IPS DF 4.7 (cell line): ENCODE measurements around the gene PLXDC2.
"Not testable (repeated sequence)": the region's sequence is repeated elsewhere in the genome, so short reads cannot be mapped to it uniquely, and the experiment has no call there.

ENCODE experiments used
- DNase-seq: peaks from one replicate; pipeline ENCODE4 v3.0.0-alpha.2; 2013; ENCODE audit warnings: low spot score; ENCODE audit errors: extremely low read depth

The PLXDC2 gene

DNA sequence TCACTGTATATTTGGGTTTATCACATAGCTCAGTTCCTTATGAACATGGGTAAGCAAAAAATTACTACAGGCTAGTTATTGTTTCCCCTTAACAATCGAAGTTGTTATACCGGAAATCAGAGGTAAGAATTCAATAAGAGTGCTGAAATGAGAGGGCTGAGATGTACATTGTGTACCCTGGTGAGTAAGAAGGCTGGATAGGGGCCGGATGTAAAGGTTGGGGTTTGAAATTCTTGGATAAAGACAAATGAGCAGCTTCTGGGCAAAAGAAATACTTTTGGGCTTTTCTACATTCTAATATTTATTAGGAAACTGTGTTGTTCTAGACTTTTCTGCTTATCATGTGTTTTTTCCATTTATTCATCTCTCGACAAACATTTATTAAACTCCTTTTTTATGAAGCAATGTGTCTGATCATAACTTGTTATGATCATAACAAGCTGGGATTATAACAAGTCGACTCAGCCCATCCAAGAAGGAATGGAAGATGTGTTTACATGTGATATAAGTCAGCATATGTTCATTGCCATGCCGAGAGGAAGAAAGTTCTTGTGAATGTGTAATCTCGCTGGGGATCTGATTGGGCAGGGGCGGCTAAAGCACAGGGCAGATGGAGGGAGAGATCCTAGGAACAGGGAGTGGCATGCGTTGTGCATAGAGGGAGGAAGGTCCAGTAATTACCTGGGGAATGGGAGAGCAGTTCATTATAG is 155.3 kb downstream of the PLXDC2 start:
- no peak for DNase-seq

DNA sequence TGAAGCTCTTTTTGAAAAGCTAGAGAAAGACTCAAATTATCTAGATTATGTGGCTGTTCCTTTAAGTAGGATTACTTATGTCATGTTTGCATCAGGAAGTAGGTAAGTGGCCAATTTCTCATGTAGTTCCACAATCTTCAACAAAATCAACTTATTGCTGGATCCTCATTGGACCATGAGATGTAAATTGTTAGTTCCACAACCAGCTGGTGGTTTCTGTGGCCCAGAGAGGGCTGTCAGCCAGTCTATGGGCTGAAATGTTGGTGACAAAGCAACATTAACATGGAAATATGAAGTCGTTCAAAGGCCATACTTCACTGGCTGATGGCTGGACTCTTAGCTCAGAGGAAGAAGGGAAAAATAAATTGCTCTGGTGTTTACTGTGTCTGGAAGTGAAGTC is 157.9 kb downstream of the PLXDC2 start:
- DNase-seq, result no peak

DNA sequence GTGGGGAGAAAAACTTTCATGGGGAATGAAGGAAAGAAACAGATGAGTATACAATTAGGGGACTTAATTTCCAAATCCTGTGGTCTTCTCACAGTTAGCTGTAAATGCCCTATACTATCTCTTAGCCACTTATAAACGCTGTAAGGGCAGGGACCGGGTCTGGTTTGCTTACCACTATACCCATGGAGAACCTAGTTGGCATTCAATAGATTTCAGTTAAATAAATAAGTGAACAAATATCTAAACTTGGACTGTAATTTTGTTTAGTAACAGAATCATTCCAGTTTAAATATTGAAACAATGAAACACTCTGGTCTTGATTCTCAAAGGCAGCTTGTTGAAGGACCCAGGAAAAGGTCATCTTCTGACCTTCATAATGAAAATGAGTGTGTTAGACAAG is 158.3 kb downstream of the PLXDC2 start:
- DNase-seq, result no peak

DNA sequence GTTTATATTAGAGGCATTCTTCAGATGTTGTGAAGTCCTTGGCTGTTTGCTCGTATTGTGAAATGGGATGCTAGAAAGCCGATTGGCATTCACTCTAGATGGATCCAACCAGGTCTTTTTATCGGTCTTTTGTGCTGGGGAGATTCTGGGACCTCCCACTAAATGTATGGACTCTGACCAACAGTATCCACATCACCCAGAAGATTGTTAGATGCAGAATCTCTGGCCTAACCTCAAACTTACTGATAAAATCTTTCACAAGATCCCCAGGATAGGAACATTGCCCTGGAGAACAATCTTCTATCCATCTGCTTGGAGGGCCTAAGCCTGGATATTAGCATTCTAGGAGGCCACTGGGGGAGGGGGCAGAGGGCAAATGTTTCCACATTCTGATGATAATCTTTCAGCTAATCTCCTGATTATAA is 160.9 kb downstream of the PLXDC2 start:
- no peak for DNase-seq

DNA sequence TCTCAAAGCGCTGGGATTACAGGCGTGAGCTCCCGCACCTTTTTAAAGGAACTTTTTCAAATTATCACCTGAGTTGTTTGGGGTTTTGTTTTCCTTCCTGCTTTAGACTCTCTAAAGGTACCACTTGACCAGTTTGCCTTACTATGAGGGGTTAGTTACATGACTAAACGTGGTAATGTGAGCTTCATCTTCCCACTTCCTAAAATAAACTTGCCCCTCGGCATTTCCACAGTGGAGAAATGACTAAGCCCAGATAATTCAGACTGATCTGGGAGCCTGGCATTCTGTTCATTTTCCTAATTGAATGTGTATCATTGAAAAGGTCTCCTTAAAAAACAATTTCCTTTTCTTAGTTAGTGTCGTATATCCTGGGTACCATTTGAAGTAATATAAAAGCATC is 163.4 kb downstream of the PLXDC2 start:
- no peak for DNase-seq

DNA sequence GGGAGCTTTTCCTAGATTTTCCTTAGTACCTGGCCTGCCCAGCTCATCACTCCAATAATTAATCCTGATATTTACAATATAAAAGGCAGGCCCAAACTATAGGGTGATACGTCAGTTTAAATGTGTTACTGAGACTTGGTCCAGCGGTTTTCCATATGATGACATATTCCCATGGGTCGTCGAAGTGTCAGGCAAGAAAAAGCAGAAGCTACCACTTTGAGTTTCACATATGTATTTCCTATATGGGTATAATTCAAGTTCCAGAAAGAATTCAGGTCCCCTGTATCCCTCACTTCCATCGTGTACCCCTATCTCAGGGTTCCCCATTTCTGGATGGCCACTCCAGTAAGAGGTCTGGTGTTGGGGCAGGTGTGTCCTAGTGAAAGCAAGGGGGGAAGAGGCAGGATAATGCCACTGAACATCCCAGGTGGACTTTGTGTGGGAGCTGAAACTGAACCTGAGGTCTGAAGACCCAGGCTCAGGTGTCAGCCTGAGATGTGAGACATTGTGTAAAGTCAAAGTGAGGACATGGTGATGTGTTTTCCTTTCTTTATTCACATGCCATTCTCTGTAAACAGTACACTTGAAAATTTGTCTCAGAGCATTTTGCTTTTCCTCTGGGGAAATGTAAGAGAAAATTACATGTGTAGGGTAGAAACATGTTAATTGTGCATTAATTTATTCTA is 167.8 kb downstream of the PLXDC2 start:
- DNase-seq, result no peak

DNA sequence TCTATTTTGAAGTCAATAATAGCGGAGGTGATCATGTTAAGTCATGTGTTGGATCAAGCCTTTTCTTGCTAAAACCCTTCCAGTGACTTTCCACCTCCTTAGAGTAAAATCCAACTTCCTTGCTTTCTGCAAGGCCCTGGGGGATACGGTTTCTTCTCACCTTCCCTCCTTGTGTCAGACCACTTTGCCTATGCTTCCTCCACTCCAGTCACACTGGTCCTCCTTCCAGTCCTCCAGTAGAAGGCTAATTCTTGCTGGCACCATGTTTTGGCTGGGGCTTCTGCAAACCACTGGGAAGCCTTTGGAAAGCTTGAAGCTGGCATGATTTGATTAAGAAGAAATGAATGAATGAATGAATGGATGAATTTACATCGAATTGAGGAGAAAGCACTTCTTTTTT is 169.5 kb downstream of the PLXDC2 start:
- no peak for DNase-seq

DNA sequence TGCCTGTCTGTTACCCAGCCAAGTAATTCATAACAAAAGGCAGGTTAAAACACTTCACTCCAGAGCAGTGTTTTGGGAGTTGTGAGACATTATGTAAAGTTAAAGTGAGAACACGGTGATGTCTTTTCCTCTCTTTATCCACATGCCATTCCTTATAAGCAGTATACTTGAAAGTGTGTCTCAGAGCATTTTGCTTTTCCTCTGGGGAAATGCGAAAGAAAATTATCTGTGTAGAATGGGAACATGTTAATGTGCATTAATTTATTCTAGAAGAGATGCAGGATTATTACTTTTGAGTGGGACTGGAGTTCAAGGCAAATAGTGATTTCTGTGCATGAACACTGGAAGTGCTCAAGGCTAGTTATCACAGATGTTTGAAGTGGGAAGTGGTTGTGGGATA is 170.4 kb downstream of the PLXDC2 start:
- no peak for DNase-seq

DNA sequence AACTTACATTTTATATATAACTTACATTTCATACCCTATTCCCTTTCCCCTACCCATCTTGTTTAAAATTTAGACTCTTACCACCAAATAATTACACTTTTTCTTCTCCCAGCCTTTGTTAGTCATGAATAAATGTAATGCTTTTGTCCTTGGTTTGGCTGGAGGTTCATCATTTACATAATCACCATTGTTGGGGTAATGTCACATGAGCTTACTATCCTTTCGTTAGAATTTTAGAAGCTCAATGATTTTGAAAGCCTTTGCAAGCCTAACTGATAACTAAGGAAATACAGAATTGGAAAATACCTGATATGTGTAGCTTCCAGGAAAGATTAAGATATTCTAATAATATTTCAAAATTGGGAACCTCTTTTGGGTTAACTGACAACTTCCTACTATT is 171.7 kb downstream of the PLXDC2 start:
- no peak for DNase-seq

DNA sequence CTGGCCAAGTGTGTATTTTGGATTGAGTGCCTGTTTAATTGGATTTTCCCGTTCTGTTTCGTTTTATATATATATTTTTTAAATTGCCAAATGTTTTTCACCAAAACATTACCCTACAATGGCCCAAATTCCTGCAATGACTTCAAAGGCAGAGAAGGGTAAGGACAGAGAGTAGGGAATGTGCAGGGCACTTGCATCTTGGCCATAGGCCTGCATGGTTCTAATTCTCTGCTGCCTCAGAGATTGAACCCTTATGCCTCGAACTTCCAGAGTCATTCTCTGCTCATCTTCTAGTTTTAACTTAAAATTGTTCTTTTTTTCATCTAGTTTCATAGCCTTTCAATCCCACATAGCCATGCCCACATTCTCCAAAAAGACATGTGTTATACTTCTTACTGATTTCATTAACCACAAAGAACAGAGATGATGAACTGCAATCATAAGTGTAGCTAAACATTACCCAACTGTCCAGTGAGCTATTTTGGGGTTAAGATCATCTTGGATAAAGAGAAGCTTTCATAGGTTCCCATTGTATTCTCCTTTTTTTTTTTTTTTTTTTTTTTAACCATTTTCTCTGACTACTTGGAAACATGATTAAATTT is 177.6 kb downstream of the PLXDC2 start:
- no peak for DNase-seq

DNA sequence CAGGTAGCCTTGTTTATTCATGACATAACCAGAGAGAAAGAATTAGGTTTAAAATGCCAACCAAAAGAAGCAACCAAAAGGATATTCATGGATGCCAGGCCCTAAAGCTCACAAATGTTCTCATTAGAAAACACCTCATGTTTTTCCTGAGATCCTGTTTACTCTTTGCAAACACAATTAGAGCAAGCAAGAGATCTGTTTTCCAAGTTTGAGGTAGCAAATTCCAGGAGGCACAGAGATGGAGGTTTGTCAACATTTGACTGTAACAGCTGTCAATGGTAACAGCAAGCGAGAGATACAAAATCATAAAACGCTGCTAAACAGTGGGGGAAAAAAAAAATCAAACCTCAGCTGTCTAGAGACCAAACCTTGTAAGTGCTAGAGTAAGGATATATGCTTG is 182.2 kb downstream of the PLXDC2 start:
- no peak for DNase-seq

DNA sequence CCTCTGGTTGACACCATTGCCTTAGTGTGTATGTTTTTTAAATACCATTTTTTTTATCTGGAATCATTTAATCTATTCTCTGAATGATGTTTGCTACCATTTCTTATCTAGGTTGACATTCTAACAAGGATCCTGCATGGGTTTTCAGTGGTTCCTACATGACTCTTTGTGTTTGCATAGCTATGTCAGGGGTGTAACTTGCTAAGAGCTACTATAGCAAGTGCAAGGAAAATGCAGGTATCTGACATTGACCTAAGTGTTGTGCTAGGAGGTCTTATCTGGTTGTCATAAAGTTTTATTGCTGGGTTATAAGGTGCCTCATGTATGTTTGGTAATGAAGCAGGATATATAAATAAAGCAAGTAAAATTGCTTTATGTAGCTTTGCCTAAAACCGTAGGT is 183.2 kb downstream of the PLXDC2 start:
- no peak for DNase-seq

DNA sequence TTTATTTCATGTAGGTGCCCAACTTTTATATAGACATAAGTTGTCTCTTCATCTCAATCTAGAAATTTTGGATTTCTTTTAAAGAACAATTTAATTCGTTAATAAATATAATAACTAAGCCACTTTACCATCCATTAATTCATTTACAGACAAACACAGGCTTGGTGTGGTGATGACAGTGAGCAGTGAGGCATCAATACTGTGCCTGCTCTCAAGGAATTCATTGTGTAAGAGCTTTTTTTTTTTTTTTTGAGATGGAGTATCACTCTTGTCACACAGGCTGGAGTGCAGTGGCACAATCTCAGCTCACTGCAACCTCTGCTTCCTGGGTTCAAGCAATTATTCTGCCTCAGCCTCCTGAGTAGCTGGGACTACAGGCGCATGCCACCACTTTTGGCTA is 185.8 kb downstream of the PLXDC2 start:
- not testable (repeated sequence) for DNase-seq

DNA sequence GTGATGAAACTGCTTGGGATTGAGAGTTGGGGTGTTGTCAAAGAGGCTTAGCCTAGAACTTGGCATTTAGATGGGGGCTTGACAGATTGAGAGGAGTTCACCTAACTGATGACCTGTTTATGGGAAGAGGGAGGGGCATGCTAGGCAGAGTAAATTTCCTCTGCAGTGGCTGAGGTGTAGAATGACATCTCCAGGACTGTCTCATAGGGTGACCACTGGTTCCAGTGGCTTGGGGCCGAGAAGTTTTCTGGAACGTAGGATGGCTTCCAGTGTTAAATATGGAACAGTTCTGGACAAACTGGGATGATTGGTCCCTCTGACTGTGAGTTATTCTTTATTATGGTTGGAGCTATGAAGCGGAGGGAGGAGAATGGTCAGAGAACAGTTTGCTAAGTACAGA is 186.4 kb downstream of the PLXDC2 start:
- DNase-seq, result no peak

DNA sequence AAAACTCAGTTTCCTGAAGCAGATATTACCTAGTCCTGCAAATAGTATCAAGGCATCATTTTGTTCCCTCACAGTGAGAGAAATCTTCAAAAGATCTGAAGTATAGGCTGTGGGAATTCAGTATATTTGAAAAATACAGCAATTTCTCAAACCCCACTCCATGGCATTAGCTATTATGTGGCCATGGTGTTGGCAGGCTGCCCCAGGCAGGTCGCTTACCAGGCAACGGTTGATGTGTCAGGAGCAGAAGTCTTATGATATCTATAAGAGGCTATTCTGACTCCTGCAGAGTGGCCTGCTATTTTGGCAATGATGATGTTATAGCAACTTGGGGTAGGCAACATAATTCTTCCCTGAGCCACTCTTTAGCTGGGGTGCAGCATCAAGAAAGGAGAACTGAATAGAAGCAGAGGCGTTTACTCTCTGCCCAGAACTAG is 187.9 kb downstream of the PLXDC2 start:
- DNase-seq, result no peak

DNA sequence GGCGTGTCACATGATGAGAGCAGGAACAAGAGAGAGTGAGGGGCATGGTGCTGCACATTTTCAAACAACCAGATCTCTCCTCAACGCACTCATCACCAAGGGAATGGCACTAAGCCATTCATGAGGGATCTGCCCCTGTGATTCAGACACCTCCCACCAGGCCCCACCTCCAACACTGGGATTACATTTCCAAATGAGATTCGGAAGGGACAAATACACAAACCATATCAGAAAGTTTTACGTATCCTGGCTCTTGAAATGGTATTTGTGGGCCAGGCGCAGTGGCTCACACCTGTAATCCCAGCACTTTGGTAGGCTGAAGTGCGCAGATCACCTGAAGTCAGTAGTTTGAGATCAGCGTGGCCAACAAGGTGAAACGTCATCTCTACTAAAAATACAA is 189.4 kb downstream of the PLXDC2 start:
- no peak for DNase-seq

DNA sequence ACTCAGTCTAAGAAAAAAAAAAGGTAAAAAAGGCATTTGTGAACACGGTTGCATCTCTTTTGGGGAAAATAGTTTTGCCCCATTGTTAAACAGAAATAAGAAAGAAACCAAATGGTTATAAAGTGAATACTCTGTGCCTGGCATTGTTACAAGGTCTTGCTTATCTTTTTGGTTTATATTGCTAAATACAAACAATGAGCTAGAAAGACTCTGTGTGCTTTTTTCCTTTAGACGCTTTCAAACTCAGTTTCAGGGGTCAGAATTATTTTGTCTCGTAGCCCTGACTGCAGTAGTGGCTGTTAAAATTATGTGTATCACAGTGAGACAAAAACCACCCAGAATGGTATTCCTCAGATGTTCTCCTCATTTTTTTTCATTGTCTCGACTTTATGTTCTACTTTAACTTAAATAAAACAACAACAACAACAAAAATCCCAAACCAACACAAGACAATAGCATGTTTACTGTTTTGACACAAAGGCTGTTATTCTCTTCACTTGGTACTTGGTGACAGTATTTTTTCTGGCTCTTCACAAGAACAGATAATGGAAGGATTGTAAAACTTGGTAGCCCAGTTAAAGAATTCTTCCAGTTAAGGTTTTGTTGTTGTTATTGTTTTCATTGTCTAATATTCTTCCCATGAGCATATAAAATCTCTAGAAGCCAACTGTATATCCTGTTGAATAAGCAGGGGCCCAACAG is 190.1 kb downstream of the PLXDC2 start:
- DNase-seq, result no peak

DNA sequence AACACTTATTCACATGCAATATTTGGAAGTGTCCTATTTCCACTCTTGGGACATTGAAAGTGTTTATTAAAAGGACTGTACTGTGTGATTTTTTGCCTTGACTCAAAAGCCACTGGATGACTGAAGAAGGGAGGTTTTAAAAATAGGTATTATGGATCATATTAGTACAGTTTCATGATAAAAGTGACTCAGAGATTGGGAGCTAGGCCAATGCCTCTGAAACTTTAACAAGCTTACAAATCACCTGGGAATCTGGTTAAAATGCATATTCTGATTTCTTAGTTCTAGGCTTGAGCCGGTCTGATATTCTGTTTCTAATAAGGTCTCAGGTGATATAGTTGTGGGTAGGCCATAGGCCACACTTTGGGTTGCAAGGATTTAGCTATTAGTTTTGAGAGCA is 191.2 kb downstream of the PLXDC2 start:
- no peak for DNase-seq

DNA sequence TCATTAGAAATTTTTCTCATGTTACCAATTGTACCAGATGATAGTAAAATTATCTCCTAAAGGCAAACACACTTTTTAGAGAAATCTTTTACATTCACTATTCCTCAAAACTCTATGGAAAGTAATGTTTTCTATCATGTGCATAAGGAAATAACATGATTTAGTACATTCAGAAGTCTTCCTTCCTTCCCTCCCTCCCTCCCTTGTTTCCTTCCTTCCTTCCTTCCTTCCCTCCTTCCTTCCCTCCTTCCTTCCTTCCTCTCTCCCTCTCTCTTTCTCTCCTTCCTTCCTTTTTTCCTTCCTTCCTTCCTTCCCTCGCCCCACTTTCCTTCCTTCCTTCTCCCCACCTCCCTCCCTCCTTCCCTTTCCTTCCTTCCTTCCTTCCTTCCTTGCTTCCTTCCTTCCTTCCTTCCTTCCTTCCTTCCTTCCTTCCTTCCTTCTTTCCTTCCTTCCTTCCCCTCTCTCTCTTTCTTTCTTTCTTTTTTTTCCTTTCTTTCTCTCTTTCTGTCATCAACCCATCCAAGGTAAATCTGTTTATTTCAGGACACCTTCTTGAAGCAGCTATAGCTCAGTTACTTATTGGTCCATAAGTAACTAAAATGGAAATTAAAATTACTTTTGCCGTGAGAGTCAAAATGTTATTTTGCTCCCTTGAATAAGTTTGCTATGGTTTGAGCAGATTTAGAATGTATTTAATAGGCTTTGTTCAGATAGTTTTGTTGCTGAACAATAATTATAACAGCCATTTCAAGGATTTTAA is 197.9 kb downstream of the PLXDC2 start:
- no peak for DNase-seq

DNA sequence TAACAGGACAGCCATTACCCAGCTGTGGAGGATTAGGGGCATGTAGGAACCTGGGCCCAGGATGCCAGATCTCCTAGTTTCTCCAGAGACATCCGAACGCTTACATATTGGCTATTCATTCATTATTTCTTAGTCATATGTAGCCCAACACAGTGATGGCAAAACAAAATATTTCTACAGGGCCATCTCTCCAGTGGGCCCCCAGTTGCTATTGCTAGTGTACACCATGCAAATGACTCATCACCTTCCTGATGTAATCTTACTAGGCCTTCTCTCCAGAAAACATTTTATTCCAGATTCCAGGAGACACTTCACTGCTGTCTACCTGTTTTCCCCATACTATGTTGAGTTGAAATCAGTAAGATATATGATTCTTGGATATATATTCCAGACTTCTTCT is 201.7 kb downstream of the PLXDC2 start:
- no peak for DNase-seq

DNA sequence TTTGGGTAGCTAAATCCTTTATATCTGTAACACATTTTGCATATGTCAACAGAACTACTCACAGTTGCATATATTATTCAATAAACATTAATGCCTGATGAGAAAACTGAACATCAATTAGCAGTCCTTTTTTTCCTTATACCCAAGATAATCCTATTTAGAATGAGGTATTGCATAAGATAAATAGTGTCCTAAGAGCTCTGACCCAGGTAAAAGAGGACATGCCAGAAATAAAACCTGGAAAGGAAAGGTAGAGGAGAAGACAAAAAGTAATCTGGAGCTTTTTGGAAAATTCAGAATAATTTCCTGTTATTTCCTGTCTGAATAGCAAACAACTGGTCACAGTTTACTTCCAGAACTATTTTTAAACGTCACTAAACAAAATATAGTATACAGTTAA is 204.4 kb downstream of the PLXDC2 start:
- DNase-seq, result no peak
